IMR-90 (cell line): ENCODE results near the gene NEK5. TPM values are rescaled to one million over a fixed set of nuclear protein-coding genes. Genes with fewer than 3 reads are reported as not detected.

Experiments
- ATAC-seq: fragments of 200-7000 bp; cut with Tn5 transposase; 2 replicates; pipeline ENCODE4 v1.9.1; 2020; ENCODE audit warnings: low read depth, mild to moderate bottlenecking, moderate library complexity
- BruUV-seq: library from RNA; stranded (reverse); fragments of 400-500 nt; replicated peaks from 2 replicates; lab custom pipeline; 2021; lab: Mats Ljungman, UMichigan
- CTCF ChIA-PET: fragments of 300-600 bp; formaldehyde crosslinking; extraction: SDS; loops from one replicate; lab custom pipeline; 2021; ENCODE audit warnings: antibody characterized with exemption; lab: Yijun Ruan, JAX
- POLR2A ChIA-PET: fragments of 300-600 bp; sonication (Branson Sonifier 250); formaldehyde crosslinking; loops from one replicate; lab custom pipeline; 2022; ENCODE audit warnings: antibody characterized with exemption; ENCODE audit not compliant: unreplicated experiment; lab: Charles Lee
- DNase-seq: peaks from one replicate; pipeline ENCODE4 v3.0.0; 2013
- H2AFZ ChIP-seq: replicated peaks from 2 replicates; pipeline ENCODE3; 2013; ENCODE audit warnings: low read length, mild to moderate bottlenecking; ENCODE audit not compliant: poor library complexity
- H2AK5ac ChIP-seq: 2 replicates; pipeline ENCODE4 v1.6.1; 2013; ENCODE audit warnings: low read depth, low read length, inconsistent platforms
- H2AK9ac ChIP-seq: replicated peaks from 2 replicates; pipeline ENCODE3; 2013; ENCODE audit warnings: mild to moderate bottlenecking, low read depth, low read length, moderate library complexity; ENCODE audit not compliant: poor library complexity
- H2BK120ac ChIP-seq: 2 replicates; pipeline ENCODE4 v1.6.1; 2013; ENCODE audit warnings: low read depth, low read length, inconsistent platforms
- H2BK15ac ChIP-seq: 3 replicates; pipeline ENCODE4 v1.6.1; 2013; ENCODE audit warnings: low read depth, low read length, inconsistent platforms
- H2BK20ac ChIP-seq: 2 replicates; pipeline ENCODE4 v1.6.1; 2013; ENCODE audit warnings: low read depth, mild to moderate bottlenecking, inconsistent platforms, low read length, moderate library complexity
- H2BK5ac ChIP-seq: 2 replicates; pipeline ENCODE4 v1.6.1; 2013; ENCODE audit warnings: mild to moderate bottlenecking, low read depth, low read length, inconsistent platforms; ENCODE audit not compliant: poor library complexity, severe bottlenecking
- H3K14ac ChIP-seq: replicated peaks from 2 replicates; pipeline ENCODE4 v1.6.1; 2013; ENCODE audit warnings: low read depth, low read length, inconsistent platforms
- H3K18ac ChIP-seq: 2 replicates; pipeline ENCODE4 v1.6.1; 2013; ENCODE audit warnings: low read depth, low read length, control low read depth
- H3K23ac ChIP-seq: 2 replicates; pipeline ENCODE4 v1.6.1; 2013; ENCODE audit warnings: low read depth, low read length, inconsistent platforms
- H3K27ac ChIP-seq: 2 replicates; pipeline ENCODE4 v1.5.1; 2013; ENCODE audit warnings: mild to moderate bottlenecking, control low read depth, low read length; ENCODE audit not compliant: insufficient read depth
- H3K27me3 ChIP-seq: 2 replicates; pipeline ENCODE4 v1.6.1; 2013; ENCODE audit warnings: low read length; ENCODE audit not compliant: control insufficient read depth, insufficient read depth
- H3K36me3 ChIP-seq: 2 replicates; pipeline ENCODE4 v1.6.1; 2013; ENCODE audit warnings: low read length, mixed read lengths; ENCODE audit not compliant: control insufficient read depth, insufficient read depth
- H3K4ac ChIP-seq: 2 replicates; pipeline ENCODE4 v1.6.1; 2013; ENCODE audit warnings: low read depth, low read length, inconsistent platforms
- H3K4me1 ChIP-seq: 2 replicates; pipeline ENCODE4 v1.6.1; 2013; ENCODE audit warnings: low read length, mixed read lengths; ENCODE audit not compliant: control insufficient read depth, insufficient read depth
- H3K4me2 ChIP-seq: 2 replicates; pipeline ENCODE4 v1.6.1; 2013; ENCODE audit warnings: low read depth, mild to moderate bottlenecking, control low read depth, low read length, moderate library complexity
- H3K4me3 ChIP-seq: 2 replicates; pipeline ENCODE4 v1.5.1; 2013; ENCODE audit warnings: low read depth, mild to moderate bottlenecking, control low read depth, low read length, moderate library complexity; ENCODE audit not compliant: insufficient read depth
- H3K56ac ChIP-seq: 2 replicates; pipeline ENCODE4 v1.6.1; 2013; ENCODE audit warnings: low read length, inconsistent platforms; ENCODE audit not compliant: insufficient read depth; ENCODE audit errors: extremely low read depth
- H3K79me1 ChIP-seq, 2 experiments: 2 replicates each; pipeline ENCODE4 v1.6.1; 2013; ENCODE audit warnings: low read length in 2 of 2, inconsistent platforms in 1 of 2, low read depth in 1 of 2
- H3K9ac ChIP-seq: 2 replicates; pipeline ENCODE4 v1.6.1; 2013; ENCODE audit warnings: low read depth, low read length, control low read depth
- H3K9me1 ChIP-seq: 2 replicates; pipeline ENCODE4 v1.6.1; 2013; ENCODE audit warnings: low read length, inconsistent platforms; ENCODE audit not compliant: insufficient read depth
- H3K9me3 ChIP-seq: 2 replicates; pipeline ENCODE4 v1.6.1; 2013; ENCODE audit warnings: low read length; ENCODE audit not compliant: control insufficient read depth, insufficient read depth
- H4K20me1 ChIP-seq: 2 replicates; pipeline ENCODE4 v1.6.1; 2013; ENCODE audit warnings: low read length, inconsistent platforms; ENCODE audit not compliant: insufficient read depth
- H4K5ac ChIP-seq: 2 replicates; pipeline ENCODE4 v1.6.1; 2013; ENCODE audit warnings: mild to moderate bottlenecking, low read depth, low read length, control low read depth
- H4K8ac ChIP-seq, 2 experiments: 2 replicates each; pipeline ENCODE4 v1.6.1; 2013; ENCODE audit warnings: low read depth in 2 of 2, low read length in 2 of 2, control low read depth in 1 of 2, inconsistent platforms in 1 of 2
- H4K91ac ChIP-seq: 2 replicates; pipeline ENCODE4 v1.6.1; 2013; ENCODE audit warnings: low read depth, low read length, inconsistent platforms; ENCODE audit not compliant: insufficient read depth
- BHLHE40 ChIP-seq: fragments of 150-350 bp; IDR thresholded peaks from 2 replicates; pipeline ENCODE4 v1.6.1; 2016; ENCODE audit warnings: mild to moderate bottlenecking, low read depth, low read length
- CEBPB ChIP-seq: IDR thresholded peaks from 2 replicates; pipeline ENCODE4 v1.6.1; 2012; ENCODE audit warnings: low read depth, low read length, improper control_type of control experiment
- CHD1 ChIP-seq: IDR thresholded peaks from 2 replicates; pipeline ENCODE4 v1.6.1; 2012; ENCODE audit warnings: low read depth, low read length, improper control_type of control experiment
- CTCF ChIP-seq: conservative IDR thresholded peaks from 2 replicates; pipeline ENCODE4 v1.5.1; 2012; ENCODE audit warnings: mild to moderate bottlenecking, low read depth, low read length, improper control_type of control experiment
- ELK1 ChIP-seq: fragments of 150-350 bp; IDR thresholded peaks from 2 replicates; pipeline ENCODE4 v1.6.1; 2016; ENCODE audit warnings: low read depth, mild to moderate bottlenecking, low read length, moderate library complexity, borderline replicate concordance
- FOS ChIP-seq: fragments of 150-350 bp; IDR thresholded peaks from 2 replicates; pipeline ENCODE4 v1.6.1; 2016; ENCODE audit warnings: low read depth, low read length
- MAFK ChIP-seq: IDR thresholded peaks from 2 replicates; pipeline ENCODE4 v1.6.1; 2012; ENCODE audit warnings: low read depth, low read length, improper control_type of control experiment
- MAZ ChIP-seq: IDR thresholded peaks from 2 replicates; pipeline ENCODE4 v1.6.1; 2012; ENCODE audit warnings: low read depth, mild to moderate bottlenecking, low read length, improper control_type of control experiment, moderate library complexity, borderline replicate concordance
- MXI1 ChIP-seq: IDR thresholded peaks from 2 replicates; pipeline ENCODE4 v1.6.1; 2012; ENCODE audit warnings: low read depth, mild to moderate bottlenecking, low read length, moderate library complexity, borderline replicate concordance
- NFE2L2 ChIP-seq: fragments of 150-350 bp; IDR thresholded peaks from 2 replicates; pipeline ENCODE4 v1.6.1; 2016; ENCODE audit warnings: low read depth, mild to moderate bottlenecking, low read length
- POLR2A ChIP-seq: IDR thresholded peaks from 2 replicates; pipeline ENCODE4 v1.6.1; 2012; ENCODE audit warnings: mild to moderate bottlenecking, low read depth, low read length
- RAD21 ChIP-seq: IDR thresholded peaks from 2 replicates; pipeline ENCODE4 v1.6.1; 2012; ENCODE audit warnings: low read length, improper control_type of control experiment
- RCOR1 ChIP-seq: IDR thresholded peaks from 2 replicates; pipeline ENCODE4 v1.6.1; 2012; ENCODE audit warnings: mild to moderate bottlenecking, low read length, improper control_type of control experiment; ENCODE audit not compliant: insufficient replicate concordance
- RFX5 ChIP-seq: IDR thresholded peaks from 2 replicates; pipeline ENCODE4 v1.8.0; 2012; ENCODE audit warnings: low read depth, mild to moderate bottlenecking, low read length, moderate library complexity
- SMC3 ChIP-seq: fragments of 150-350 bp; IDR thresholded peaks from 2 replicates; pipeline ENCODE4 v1.6.1; 2016; ENCODE audit warnings: low read depth, mild to moderate bottlenecking, antibody characterized with exemption, low read length, moderate library complexity
- USF2 ChIP-seq: fragments of 150-350 bp; IDR thresholded peaks from 2 replicates; pipeline ENCODE4 v1.6.1; 2017; ENCODE audit warnings: mild to moderate bottlenecking, antibody characterized with exemption, low read length, low read depth
- dilution Hi-C: fragments of 300-500 bp; cut with HindIII; formaldehyde crosslinking; loops from one replicate; pipeline ENCODE4 v1.14.3; 2018; ENCODE audit warnings: low sequenced_read_pairs; ENCODE audit not compliant: unreplicated experiment
- in situ Hi-C: fragments of 300-500 bp; cut with MboI; formaldehyde crosslinking; loops from 3 replicates; pipeline ENCODE4 v1.14.3; 2019; ENCODE audit warnings: low sequenced_read_pairs, inconsistent platforms, mixed read lengths
- intact Hi-C: fragments of 100-400 bp; cut with micrococcal nuclease; formaldehyde crosslinking; loops from 2 replicates; pipeline ENCODE4 v1.10.0; 2022
- polyA plus RNA-seq, 3 experiments: library from polyadenylated mRNA; depleted of rRNA; stranded (reverse); fragments of >200 nt; gene quantifications; 2 replicates each; pipeline ENCODE4 v1.2.3, GENCODE V29; 2012; ENCODE audit warnings: low replicate concordance in 1 of 3
- total RNA-seq: library from RNA; depleted of rRNA; stranded (reverse); fragments of >200 nt; gene quantifications from 2 replicates; pipeline ENCODE4 v1.2.3, GENCODE V29; 2012

Gene NEK5
- total and polyA plus RNA-seq, 2 of the 4 experiments (the other 2 are of a cell fraction): not detected

GRCh38 chr13:52164989-52165388 lies 36.1 kb upstream of the NEK5 start:
- Histone ChIP-seq H3K18ac (no peak overlapping the region), H3K4me2 (no peak overlapping the region), H2BK15ac (no peak overlapping the region), H4K5ac (no peak overlapping the region), H2BK20ac (no peak overlapping the region), H3K4me3 (no peak overlapping the region), H3K14ac (no peak overlapping the region), H3K9ac (no peak overlapping the region), H3K36me3 (peaks cover 12% of the 10 kb centered on the region), H3K79me1 (0 out of 4 replicates have a peak, but pooled peaks cover under 1 to 2% of the 10 kb centered on the region in 2 experiments), H3K23ac (no peak overlapping the region), H2BK5ac (no peak overlapping the region), H3K27ac (no peak overlapping the region), H3K4ac (no peak overlapping the region), H2AFZ (no peak overlapping the region), H2AK9ac (no peak overlapping the region), H4K8ac (no peak overlapping the region), H3K9me3 (no peaks in the 10 kb centered on the region), H3K9me1 (peaks cover under 1% of the 10 kb centered on the region; the same call in 1 of the 2 replicates), H2AK5ac (no peak overlapping the region), H4K91ac (no peak overlapping the region), H3K27me3 (no peaks in the 10 kb centered on the region), H2BK120ac (no peak overlapping the region), H3K4me1 (peaks cover 5% of the 10 kb centered on the region), H3K56ac (no peak overlapping the region), H4K20me1 (no peaks in the 10 kb centered on the region)
- ATAC-seq (no peak), DNase-seq (no peak)
- intact Hi-C loops (no loop called here), in situ Hi-C loops (no loop called here), dilution Hi-C loops (no loop called here)
- BruUV-seq: no TSS peak
- ChIA-PET POLR2A (no interaction called here), CTCF (interaction anchor here (0.6 to 0.7 kb wide), 2 partner anchors 285 to 1016 kb away, joined by 3 read pairs; no protein-coding TSS in a partner anchor)
- TF ChIP-seq ELK1 (no peak), CTCF (no peak), RCOR1 (no peak), MAFK (no peak), BHLHE40 (no peak), SMC3 (no peak), CEBPB (no peak), RFX5 (no peak), NFE2L2 (no peak), MAZ (no peak), MXI1 (no peak), USF2 (no peak), CHD1 (no peak), RAD21 (no peak), FOS (no peak), POLR2A (no peak)
